Measurements from ENCODE around the gene RDH13.

DNA sequence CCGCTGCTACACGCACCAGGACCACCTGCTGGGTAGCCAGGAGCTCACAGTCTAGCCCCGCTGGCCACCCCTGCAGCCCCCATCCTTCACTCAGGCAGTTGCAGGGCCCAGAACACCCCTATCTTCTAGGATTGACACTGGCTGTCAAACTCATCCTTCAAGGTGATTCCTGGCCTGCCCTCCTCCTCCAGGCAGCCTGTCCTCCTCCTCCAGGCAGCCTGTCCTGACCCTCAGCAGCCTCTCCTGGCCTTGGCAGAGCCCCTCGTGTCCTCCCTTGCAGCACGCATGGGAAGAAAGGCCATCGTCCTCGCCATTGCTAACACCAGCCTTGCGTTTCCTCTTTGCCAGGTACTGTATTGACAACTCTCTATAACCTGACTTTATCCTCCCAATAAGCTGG lies 9.0 kb upstream of the RDH13 start:
- TF ChIP-seq, protein P1, sequence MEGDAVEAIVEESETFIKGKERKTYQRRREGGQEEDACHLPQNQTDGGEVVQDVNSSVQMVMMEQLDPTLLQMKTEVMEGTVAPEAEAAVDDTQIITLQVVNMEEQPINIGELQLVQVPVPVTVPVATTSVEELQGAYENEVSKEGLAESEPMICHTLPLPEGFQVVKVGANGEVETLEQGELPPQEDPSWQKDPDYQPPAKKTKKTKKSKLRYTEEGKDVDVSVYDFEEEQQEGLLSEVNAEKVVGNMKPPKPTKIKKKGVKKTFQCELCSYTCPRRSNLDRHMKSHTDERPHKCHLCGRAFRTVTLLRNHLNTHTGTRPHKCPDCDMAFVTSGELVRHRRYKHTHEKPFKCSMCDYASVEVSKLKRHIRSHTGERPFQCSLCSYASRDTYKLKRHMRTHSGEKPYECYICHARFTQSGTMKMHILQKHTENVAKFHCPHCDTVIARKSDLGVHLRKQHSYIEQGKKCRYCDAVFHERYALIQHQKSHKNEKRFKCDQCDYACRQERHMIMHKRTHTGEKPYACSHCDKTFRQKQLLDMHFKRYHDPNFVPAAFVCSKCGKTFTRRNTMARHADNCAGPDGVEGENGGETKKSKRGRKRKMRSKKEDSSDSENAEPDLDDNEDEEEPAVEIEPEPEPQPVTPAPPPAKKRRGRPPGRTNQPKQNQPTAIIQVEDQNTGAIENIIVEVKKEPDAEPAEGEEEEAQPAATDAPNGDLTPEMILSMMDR (IDR thresholded peaks at IDR 0.05): no peak
- no peak for TF ChIP-seq POLR2A (IDR thresholded peaks at IDR 0.05)
